Testis (tissue), 2 donors: Measurements from ENCODE around the gene DBX2.

Experiments used
- CTCF ChIP-seq, 3 experiments: fragments of 450-650 bp in 2 of 3; fragments of 200-600 bp in 1 of 3; sonication (generic) in 1 of 3; IDR thresholded peaks; one replicate each; pipeline ENCODE4 v1.5.1; 2016 to 2019; ENCODE audit warnings: antibody characterized with exemption in 3 of 3, mild to moderate bottlenecking in 2 of 3, moderate library complexity in 1 of 3
- POLR2A ChIP-seq: fragments of 450-650 bp; IDR thresholded peaks from one replicate; pipeline ENCODE4 v1.6.1; 2017; ENCODE audit warnings: antibody characterized with exemption, mild to moderate bottlenecking, moderate library complexity

GRCh38 chr12:45051572-45052125 is 750 bp upstream of the DBX2 start:
- TF ChIP-seq POLR2A (no peak), CTCF (IDR thresholded peaks at IDR 0.05) (no peak)
